Right lobe of liver (tissue), 4 donors: ENCODE data around the gene SCNN1A.

Experiments
- POLR2A ChIP-seq: fragments of 450-650 bp; IDR thresholded peaks from one replicate; pipeline ENCODE4 v1.6.1; 2017; ENCODE audit warnings: antibody characterized with exemption, mild to moderate bottlenecking
- TF ChIP-seq, protein P1 (sequence below), 4 donors: fragments of 200-600 bp in 3 of 4; fragments of 450-650 bp in 1 of 4; IDR thresholded peaks; one replicate each; pipeline versions ENCODE4 v1.5.1 to v1.8.0; 2016 to 2022; ENCODE audit warnings: antibody characterized with exemption in 4 of 4, mild to moderate bottlenecking in 2 of 4
- donor health status: DM: no; HTN: no; CAD: no.
- donor health status: DM: no; HTN: no; CAD: no.
- donor health status: DM: no; HTN: yes; CAD: no.

DNA sequence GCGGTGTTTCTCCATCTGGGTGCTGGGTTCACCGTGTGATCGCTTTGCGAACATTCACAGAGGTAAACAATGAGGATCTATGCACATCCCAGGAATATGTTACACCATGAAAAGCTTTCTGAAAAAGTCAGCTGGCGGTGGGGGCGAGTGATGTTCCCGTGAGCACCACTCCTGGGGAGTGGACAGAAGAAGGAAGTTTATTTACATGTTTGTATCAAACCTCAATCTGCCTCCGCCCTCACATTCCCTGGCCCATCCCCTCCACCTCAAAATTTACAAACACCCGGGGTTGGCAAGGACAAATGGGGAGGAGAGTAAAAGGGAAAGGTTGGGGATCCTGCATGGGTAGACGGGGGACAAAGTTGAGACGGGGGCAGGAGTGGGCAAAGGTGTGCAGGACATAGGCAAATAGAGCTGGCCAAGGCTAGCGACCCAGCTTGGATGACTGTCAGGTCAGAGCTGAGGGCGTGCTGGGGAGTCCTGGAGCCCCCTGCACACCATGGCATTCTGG, 40.4 kb downstream of the SCNN1A start:
- TF ChIP-seq POLR2A: no peak
- TF ChIP-seq, protein P1, sequence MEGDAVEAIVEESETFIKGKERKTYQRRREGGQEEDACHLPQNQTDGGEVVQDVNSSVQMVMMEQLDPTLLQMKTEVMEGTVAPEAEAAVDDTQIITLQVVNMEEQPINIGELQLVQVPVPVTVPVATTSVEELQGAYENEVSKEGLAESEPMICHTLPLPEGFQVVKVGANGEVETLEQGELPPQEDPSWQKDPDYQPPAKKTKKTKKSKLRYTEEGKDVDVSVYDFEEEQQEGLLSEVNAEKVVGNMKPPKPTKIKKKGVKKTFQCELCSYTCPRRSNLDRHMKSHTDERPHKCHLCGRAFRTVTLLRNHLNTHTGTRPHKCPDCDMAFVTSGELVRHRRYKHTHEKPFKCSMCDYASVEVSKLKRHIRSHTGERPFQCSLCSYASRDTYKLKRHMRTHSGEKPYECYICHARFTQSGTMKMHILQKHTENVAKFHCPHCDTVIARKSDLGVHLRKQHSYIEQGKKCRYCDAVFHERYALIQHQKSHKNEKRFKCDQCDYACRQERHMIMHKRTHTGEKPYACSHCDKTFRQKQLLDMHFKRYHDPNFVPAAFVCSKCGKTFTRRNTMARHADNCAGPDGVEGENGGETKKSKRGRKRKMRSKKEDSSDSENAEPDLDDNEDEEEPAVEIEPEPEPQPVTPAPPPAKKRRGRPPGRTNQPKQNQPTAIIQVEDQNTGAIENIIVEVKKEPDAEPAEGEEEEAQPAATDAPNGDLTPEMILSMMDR (IDR thresholded peaks at IDR 0.05): no peak
